Measurements from ENCODE around the gene STK10.

GRCh38 chr5:171999100-171999499 is 188.9 kb downstream of the STK10 start:
- no peak for TF ChIP-seq CTCF (conservative IDR thresholded peaks at IDR 0.05; ENCODE audit: low read length)
- TF ChIP-seq EZH2phosphoT487 (IDR thresholded peaks at IDR 0.05; ENCODE audit: borderline replicate concordance), result no peak
